ENCODE measurements around the gene NQO1. TPM values are rescaled to one million over a fixed set of nuclear protein-coding genes. Genes with fewer than 3 reads are reported as not detected.

Gene NQO1
- total and polyA plus RNA-seq, 2 of the 13 experiments (the other 11 are each of a cell fraction or from before 2014, with no cell fraction given), result 464 to 1,060 TPM

DNA sequence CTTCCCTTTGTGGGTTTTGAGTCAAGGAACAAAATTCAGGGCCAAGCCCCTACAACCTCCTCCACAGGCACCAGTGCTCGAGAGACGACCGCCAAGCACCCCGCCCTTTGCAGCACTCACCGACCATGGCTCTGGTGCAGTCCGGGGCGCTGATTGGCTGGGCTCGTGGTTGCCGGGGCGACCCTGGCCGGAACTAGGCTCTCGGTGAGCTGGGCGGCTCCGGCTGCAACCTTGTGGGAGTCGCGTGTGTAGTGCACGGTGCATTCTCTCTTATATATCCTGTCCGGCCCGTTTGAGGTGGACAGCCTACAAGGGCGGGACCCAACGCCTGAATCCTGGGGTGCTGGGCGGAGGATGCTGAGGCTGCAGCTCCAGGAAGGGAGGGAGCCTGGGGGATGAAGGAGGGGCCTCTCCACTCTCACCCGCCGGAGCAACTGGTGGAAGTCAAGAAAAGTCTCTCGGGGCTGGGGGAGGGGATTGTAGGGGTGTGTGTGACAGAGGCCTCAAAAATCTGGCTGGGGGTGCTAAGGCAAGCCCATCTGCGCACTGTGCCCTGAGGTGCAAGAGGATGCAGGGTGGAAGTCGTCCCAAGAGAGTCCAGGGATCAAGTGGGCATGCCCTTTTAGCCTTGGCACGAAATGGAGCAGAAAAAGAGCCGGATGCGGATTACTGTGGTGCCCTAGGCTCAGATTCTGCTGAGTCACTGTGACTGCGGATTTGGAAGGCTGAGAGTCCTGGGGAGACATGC is at the start of gene NQO1 (continued):
- TF ChIP-seq HOXA7 (CRISPR knock-in tag; IDR thresholded peaks at IDR 0.05) (no peak), NRL (CRISPR knock-in tag; IDR thresholded peaks at IDR 0.05; ENCODE audit: borderline replicate concordance) (peak; percentile 73; the same call in 1 of the 2 replicates), ZBTB8A (CRISPR knock-in tag; IDR thresholded peaks at IDR 0.05; ENCODE audit: borderline replicate concordance, low read depth) (no peak), NFIC (IDR thresholded peaks at IDR 0.05; ENCODE audit: low read length) (no peak), ZSCAN25 (CRISPR knock-in tag; IDR thresholded peaks at IDR 0.05) (peak; percentile 87), PITX1 (CRISPR knock-in tag; IDR thresholded peaks at IDR 0.05) (peak; percentile 55; the same call in 1 of the 2 replicates), GATA4 (IDR thresholded peaks at IDR 0.05; ENCODE audit: borderline replicate concordance, low read depth) (peak; percentile 70; the same call in 1 of the 2 replicates), TCF12 (IDR thresholded peaks at IDR 0.05) (no peak), TCF12 (CRISPR knock-in tag; IDR thresholded peaks at IDR 0.05) (no peak), ZNF580 (CRISPR knock-in tag; IDR thresholded peaks at IDR 0.05; ENCODE audit: borderline replicate concordance, low read depth) (peak; percentile 35; the same call in 1 of the 2 replicates), SIX4 (CRISPR knock-in tag; IDR thresholded peaks at IDR 0.05) (no peak), ZNF207 (IDR thresholded peaks at IDR 0.05; ENCODE audit: borderline replicate concordance) (no peak), KDM5A (IDR thresholded peaks at IDR 0.05; ENCODE audit: borderline replicate concordance, low read length) (no peak), SYNCRIP (IDR thresholded peaks at IDR 0.05; ENCODE audit: insufficient read depth, low read depth, low read length) (no peak), ELF4 (CRISPR knock-in tag; IDR thresholded peaks at IDR 0.05; ENCODE audit: borderline replicate concordance) (peak; percentile 6; the same call in 1 of the 2 replicates), MXD4 (CRISPR knock-in tag; IDR thresholded peaks at IDR 0.05) (peak; percentile 80), GLI4 (CRISPR knock-in tag; IDR thresholded peaks at IDR 0.05; ENCODE audit: borderline replicate concordance) (peak; percentile 63; the same call in 1 of the 2 replicates), ZSCAN29 (CRISPR knock-in tag; conservative IDR thresholded peaks at IDR 0.05) (peak; percentile 41; the same call in 1 of the 2 replicates), RBM39 (IDR thresholded peaks at IDR 0.05; ENCODE audit: low read depth, low read length, poor library complexity, severe bottlenecking) (peak; percentile 90)
- TF ChIP-seq, protein P1, sequence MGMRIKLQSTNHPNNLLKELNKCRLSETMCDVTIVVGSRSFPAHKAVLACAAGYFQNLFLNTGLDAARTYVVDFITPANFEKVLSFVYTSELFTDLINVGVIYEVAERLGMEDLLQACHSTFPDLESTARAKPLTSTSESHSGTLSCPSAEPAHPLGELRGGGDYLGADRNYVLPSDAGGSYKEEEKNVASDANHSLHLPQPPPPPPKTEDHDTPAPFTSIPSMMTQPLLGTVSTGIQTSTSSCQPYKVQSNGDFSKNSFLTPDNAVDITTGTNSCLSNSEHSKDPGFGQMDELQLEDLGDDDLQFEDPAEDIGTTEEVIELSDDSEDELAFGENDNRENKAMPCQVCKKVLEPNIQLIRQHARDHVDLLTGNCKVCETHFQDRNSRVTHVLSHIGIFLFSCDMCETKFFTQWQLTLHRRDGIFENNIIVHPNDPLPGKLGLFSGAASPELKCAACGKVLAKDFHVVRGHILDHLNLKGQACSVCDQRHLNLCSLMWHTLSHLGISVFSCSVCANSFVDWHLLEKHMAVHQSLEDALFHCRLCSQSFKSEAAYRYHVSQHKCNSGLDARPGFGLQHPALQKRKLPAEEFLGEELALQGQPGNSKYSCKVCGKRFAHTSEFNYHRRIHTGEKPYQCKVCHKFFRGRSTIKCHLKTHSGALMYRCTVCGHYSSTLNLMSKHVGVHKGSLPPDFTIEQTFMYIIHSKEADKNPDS (CRISPR knock-in tag; IDR thresholded peaks at IDR 0.05), result no peak
- TF ChIP-seq, protein P2, sequence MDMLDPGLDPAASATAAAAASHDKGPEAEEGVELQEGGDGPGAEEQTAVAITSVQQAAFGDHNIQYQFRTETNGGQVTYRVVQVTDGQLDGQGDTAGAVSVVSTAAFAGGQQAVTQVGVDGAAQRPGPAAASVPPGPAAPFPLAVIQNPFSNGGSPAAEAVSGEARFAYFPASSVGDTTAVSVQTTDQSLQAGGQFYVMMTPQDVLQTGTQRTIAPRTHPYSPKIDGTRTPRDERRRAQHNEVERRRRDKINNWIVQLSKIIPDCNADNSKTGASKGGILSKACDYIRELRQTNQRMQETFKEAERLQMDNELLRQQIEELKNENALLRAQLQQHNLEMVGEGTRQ (IDR thresholded peaks at IDR 0.05; ENCODE audit: low read depth, low read length), result no peak
- TF ChIP-seq, protein P2 (CRISPR knock-in tag; IDR thresholded peaks at IDR 0.05; ENCODE audit: borderline replicate concordance), result no peak
- TF ChIP-seq, protein P3, sequence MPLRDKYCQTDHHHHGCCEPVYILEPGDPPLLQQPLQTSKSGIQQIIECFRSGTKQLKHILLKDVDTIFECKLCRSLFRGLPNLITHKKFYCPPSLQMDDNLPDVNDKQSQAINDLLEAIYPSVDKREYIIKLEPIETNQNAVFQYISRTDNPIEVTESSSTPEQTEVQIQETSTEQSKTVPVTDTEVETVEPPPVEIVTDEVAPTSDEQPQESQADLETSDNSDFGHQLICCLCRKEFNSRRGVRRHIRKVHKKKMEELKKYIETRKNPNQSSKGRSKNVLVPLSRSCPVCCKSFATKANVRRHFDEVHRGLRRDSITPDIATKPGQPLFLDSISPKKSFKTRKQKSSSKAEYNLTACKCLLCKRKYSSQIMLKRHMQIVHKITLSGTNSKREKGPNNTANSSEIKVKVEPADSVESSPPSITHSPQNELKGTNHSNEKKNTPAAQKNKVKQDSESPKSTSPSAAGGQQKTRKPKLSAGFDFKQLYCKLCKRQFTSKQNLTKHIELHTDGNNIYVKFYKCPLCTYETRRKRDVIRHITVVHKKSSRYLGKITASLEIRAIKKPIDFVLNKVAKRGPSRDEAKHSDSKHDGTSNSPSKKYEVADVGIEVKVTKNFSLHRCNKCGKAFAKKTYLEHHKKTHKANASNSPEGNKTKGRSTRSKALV (CRISPR knock-in tag; IDR thresholded peaks at IDR 0.05), result 0 out of 2 replicates have a peak, but pooled peaks have one; percentile 61

Data from HepG2 (cell line).